Measurements from ENCODE around the gene ATP11B. TPM values are rescaled to one million over a fixed set of nuclear protein-coding genes. Genes with fewer than 3 reads are reported as not detected.
"Not testable (repeated sequence)": the region's sequence is repeated elsewhere in the genome, so short reads cannot be mapped to it uniquely, and the experiment has no call there.

Gene ATP11B
- total and polyA plus RNA-seq, 5 donors, result 9.5 to 43.6 (median 36.1) TPM

GRCh38 chr3:182837855-182838454, 44.7 kb downstream of the ATP11B start:
- Histone ChIP-seq H3K27ac (ENCODE audit: low read length) (no peak overlapping the region), H3K27me3 (ENCODE audit: control insufficient read depth, insufficient read depth) (no peaks in the 10 kb centered on the region), H3K4me3 (ENCODE audit: low read length) (no peak overlapping the region), H3K4me1 (ENCODE audit: control insufficient read depth, insufficient read depth, low read length) (no peaks in the 10 kb centered on the region), H3K9me3 (ENCODE audit: control insufficient read depth, low read length) (no peaks in the 10 kb centered on the region)
- ATAC-seq (no peak), DNase-seq (no peak)
- 26% methylated on average over 3 of the region's 3 CpGs for WGBS
- intact Hi-C loops (cut with DNase I), result loop anchor here in 2 of 4 donors (5.0 to 10.0 kb wide), 2 partner anchors 123 to 126 kb away; no protein-coding TSS in a partner anchor

GRCh38 chr3:182843478-182843877, 50.2 kb downstream of the ATP11B start:
- H3K27ac ChIP-seq (ENCODE audit: low read length), result no peak overlapping the region
- DNase-seq (no peak), ATAC-seq (no peak)
- no peaks in the 10 kb centered on the region for H3K9me3 ChIP-seq (ENCODE audit: control insufficient read depth, low read length)
- H3K4me3 ChIP-seq (ENCODE audit: low read length), result no peak overlapping the region
- intact Hi-C loops (cut with DNase I), result loop anchor here in 1 of 4 donors (10.0 kb wide), 1 partner anchor 129 kb away; no protein-coding TSS in a partner anchor
- no peaks in the 10 kb centered on the region for H3K27me3 ChIP-seq (ENCODE audit: control insufficient read depth, insufficient read depth)
- no peaks in the 10 kb centered on the region for H3K4me1 ChIP-seq (ENCODE audit: control insufficient read depth, insufficient read depth, low read length)
- 74% methylated on average over 4 of the region's 4 CpGs for WGBS

- Histone ChIP-seq H3K4me1 (ENCODE audit: control insufficient read depth, insufficient read depth, low read length) (no peaks in the 10 kb centered on the region), H3K4me3 (ENCODE audit: low read length) (no peak overlapping the region), H3K9me3 (ENCODE audit: control insufficient read depth, low read length) (no peaks in the 10 kb centered on the region), H3K27me3 (ENCODE audit: control insufficient read depth, insufficient read depth) (no peaks in the 10 kb centered on the region), H3K27ac (ENCODE audit: low read length) (no peak overlapping the region)
- intact Hi-C loops (cut with DNase I), result loop anchor here in 1 of 4 donors (10.0 kb wide), 1 partner anchor 134 kb away; no protein-coding TSS in a partner anchor
- DNase-seq (no peak), ATAC-seq (no peak)
Measured at GRCh38 chr3:182848906-182849305, 55.6 kb downstream of the ATP11B start.

- Histone ChIP-seq H3K4me3 (ENCODE audit: low read length) (no peak overlapping the region), H3K4me1 (ENCODE audit: control insufficient read depth, insufficient read depth, low read length) (no peaks in the 10 kb centered on the region), H3K9me3 (ENCODE audit: control insufficient read depth, low read length) (no peaks in the 10 kb centered on the region), H3K27me3 (ENCODE audit: control insufficient read depth, insufficient read depth) (no peaks in the 10 kb centered on the region), H3K27ac (ENCODE audit: low read length) (no peak overlapping the region)
- ATAC-seq, result no peak
- intact Hi-C loops (cut with DNase I), result no loop called here
- DNase-seq, result no peak
Measured at GRCh38 chr3:182855076-182855475, 61.8 kb downstream of the ATP11B start.

- Histone ChIP-seq H3K27me3 (ENCODE audit: control insufficient read depth, insufficient read depth) (no peaks in the 10 kb centered on the region), H3K4me3 (ENCODE audit: low read length) (no peak overlapping the region), H3K27ac (ENCODE audit: low read length) (no peak overlapping the region), H3K4me1 (ENCODE audit: control insufficient read depth, insufficient read depth, low read length) (no peaks in the 10 kb centered on the region), H3K9me3 (ENCODE audit: control insufficient read depth, low read length) (no peaks in the 10 kb centered on the region)
- 98% methylated on average over 1 of the region's 1 CpG for WGBS
- no peak for ATAC-seq
- DNase-seq, result no peak
- intact Hi-C loops (cut with DNase I), result no loop called here
Measured at GRCh38 chr3:182861348-182861747, 68.0 kb downstream of the ATP11B start.

- DNase-seq, result no peak
- Histone ChIP-seq H3K27me3 (ENCODE audit: control insufficient read depth, insufficient read depth) (no peaks in the 10 kb centered on the region), H3K4me1 (ENCODE audit: control insufficient read depth, insufficient read depth, low read length) (no peaks in the 10 kb centered on the region), H3K4me3 (ENCODE audit: low read length) (no peak overlapping the region), H3K9me3 (ENCODE audit: control insufficient read depth, low read length) (no peaks in the 10 kb centered on the region), H3K27ac (ENCODE audit: low read length) (no peak overlapping the region)
- no peak for ATAC-seq
- intact Hi-C loops (cut with DNase I), result no loop called here
- WGBS, result 97% methylated on average over 3 of the region's 3 CpGs
Measured at GRCh38 chr3:182862159-182862860, 69.0 kb downstream of the ATP11B start.

- Histone ChIP-seq H3K4me1 (ENCODE audit: control insufficient read depth, insufficient read depth, low read length) (no peaks in the 10 kb centered on the region), H3K27ac (ENCODE audit: low read length) (no peak overlapping the region), H3K9me3 (ENCODE audit: control insufficient read depth, low read length) (no peaks in the 10 kb centered on the region), H3K27me3 (ENCODE audit: control insufficient read depth, insufficient read depth) (no peaks in the 10 kb centered on the region), H3K4me3 (ENCODE audit: low read length) (no peak overlapping the region)
- 99% methylated on average over 1 of the region's 1 CpG for WGBS
- ATAC-seq, result no peak
- intact Hi-C loops (cut with DNase I), result no loop called here
- DNase-seq, result no peak
Measured at GRCh38 chr3:182869059-182869458, 75.8 kb downstream of the ATP11B start.

GRCh38 chr3:182870917-182871316, 77.6 kb downstream of the ATP11B start:
- WGBS, result 98% methylated on average over 3 of the region's 3 CpGs
- intact Hi-C loops (cut with DNase I), result not testable (repeated sequence)

GRCh38 chr3:182879031-182879611, 85.8 kb downstream of the ATP11B start:
- Histone ChIP-seq H3K4me1 (ENCODE audit: control insufficient read depth, insufficient read depth, low read length) (no peaks in the 10 kb centered on the region), H3K4me3 (ENCODE audit: low read length) (no peak overlapping the region), H3K27me3 (ENCODE audit: control insufficient read depth, insufficient read depth) (no peaks in the 10 kb centered on the region), H3K27ac (ENCODE audit: low read length) (no peak overlapping the region), H3K9me3 (ENCODE audit: control insufficient read depth, low read length) (no peaks in the 10 kb centered on the region)
- ATAC-seq, result no peak
- intact Hi-C loops (cut with DNase I), result no loop called here
- WGBS, result 94% methylated on average over 1 of the region's 1 CpG
- DNase-seq, result no peak

More at GRCh38 chr3:182870917-182871316, 77.6 kb downstream of the ATP11B start:
- ATAC-seq; H3K4me3 ChIP-seq (ENCODE audit: low read length); H3K27me3 ChIP-seq (ENCODE audit: control insufficient read depth, insufficient read depth); H3K27ac ChIP-seq (ENCODE audit: low read length); DNase-seq; H3K9me3 ChIP-seq (ENCODE audit: control insufficient read depth, low read length); H3K4me1 ChIP-seq (ENCODE audit: control insufficient read depth, insufficient read depth, low read length): not testable (repeated sequence)

GRCh38 chr3:182886497-182886896, 93.2 kb downstream of the ATP11B start:
- no peak for DNase-seq
- H3K4me1 ChIP-seq (ENCODE audit: control insufficient read depth, insufficient read depth, low read length), result no peaks in the 10 kb centered on the region
- intact Hi-C loops (cut with DNase I), result no loop called here

GRCh38 chr3:182889948-182890629, 96.8 kb downstream of the ATP11B start:
- ATAC-seq, result peak in 1 of 2 donors; percentile 78
- no peak overlapping the region for H3K4me3 ChIP-seq (ENCODE audit: low read length)
- H3K4me1 ChIP-seq (ENCODE audit: control insufficient read depth, insufficient read depth, low read length), result no peaks in the 10 kb centered on the region
- H3K27me3 ChIP-seq (ENCODE audit: control insufficient read depth, insufficient read depth), result no peaks in the 10 kb centered on the region
- WGBS, result 74% methylated on average over 3 of the region's 3 CpGs
- no peak overlapping the region for H3K27ac ChIP-seq (ENCODE audit: low read length)
- no peak for DNase-seq
- no peaks in the 10 kb centered on the region for H3K9me3 ChIP-seq (ENCODE audit: control insufficient read depth, low read length)
- intact Hi-C loops (cut with DNase I), result no loop called here

More at GRCh38 chr3:182886497-182886896, 93.2 kb downstream of the ATP11B start:
- no peak overlapping the region for H3K27ac ChIP-seq (ENCODE audit: low read length)
- no peaks in the 10 kb centered on the region for H3K9me3 ChIP-seq (ENCODE audit: control insufficient read depth, low read length)
- H3K4me3 ChIP-seq (ENCODE audit: low read length), result no peak overlapping the region
- no peaks in the 10 kb centered on the region for H3K27me3 ChIP-seq (ENCODE audit: control insufficient read depth, insufficient read depth)
- no peak for ATAC-seq
